GM23338 (cell line): ENCODE data around the gene PRR32. TPM values are rescaled to one million over a fixed set of nuclear protein-coding genes. Genes with fewer than 3 reads are reported as not detected.

Experiments used
- ATAC-seq: fragments of 200-7000 bp; cut with Tn5 transposase; 3 replicates; pipeline ENCODE4 v1.9.1; 2020
- DNase-seq: peaks from one replicate; pipeline ENCODE4 v3.0.0-alpha.2; 2015; ENCODE audit warnings: low spot score
- H2AFZ ChIP-seq: fragments of 200-600 bp; sonication (generic); 2 replicates; pipeline ENCODE4 v1.8.0; 2016; ENCODE audit warnings: antibody characterized with exemption, mild to moderate bottlenecking, moderate library complexity
- H3F3A ChIP-seq: fragments of 200-600 bp; sonication (generic); replicated peaks from 2 replicates; pipeline ENCODE4 v1.8.0; 2017; ENCODE audit warnings: antibody characterized with exemption, mixed run types, low read depth
- H3K27ac ChIP-seq: fragments of 200-600 bp; sonication (generic); 2 replicates; pipeline ENCODE4 v1.6.1; 2016; ENCODE audit warnings: low read depth
- H3K27me3 ChIP-seq: fragments of 200-600 bp; sonication (generic); 2 replicates; pipeline ENCODE4 v1.8.0; 2016; ENCODE audit warnings: mild to moderate bottlenecking, mixed run types, moderate library complexity; ENCODE audit not compliant: insufficient read depth
- H3K36me3 ChIP-seq: fragments of 200-600 bp; sonication (generic); 2 replicates; pipeline ENCODE4 v1.8.0; 2016; ENCODE audit warnings: mild to moderate bottlenecking; ENCODE audit not compliant: insufficient read depth
- H3K4me1 ChIP-seq: fragments of 200-600 bp; sonication (generic); 2 replicates; pipeline ENCODE4 v1.8.0; 2016; ENCODE audit warnings: mild to moderate bottlenecking, moderate library complexity; ENCODE audit not compliant: insufficient read depth
- H3K4me2 ChIP-seq: fragments of 200-600 bp; sonication (generic); 2 replicates; pipeline ENCODE4 v1.7.1; 2017; ENCODE audit warnings: mixed run types
- H3K4me3 ChIP-seq: fragments of 200-600 bp; sonication (generic); 2 replicates; pipeline ENCODE4 v1.6.1; 2016; ENCODE audit warnings: mixed run types
- H3K79me2 ChIP-seq: fragments of 200-600 bp; sonication (generic); replicated peaks from 2 replicates; pipeline ENCODE4 v1.8.0; 2017; ENCODE audit warnings: mild to moderate bottlenecking; ENCODE audit not compliant: insufficient read depth
- H3K9me2 ChIP-seq: fragments of 200-600 bp; sonication (generic); 2 replicates; pipeline ENCODE4 v1.8.0; 2017; ENCODE audit not compliant: insufficient read depth
- H4K20me1 ChIP-seq: fragments of 200-600 bp; sonication (generic); replicated peaks from 2 replicates; pipeline ENCODE4 v1.8.0; 2017; ENCODE audit warnings: mild to moderate bottlenecking; ENCODE audit not compliant: insufficient read depth
- H3K27ac Mint-ChIP-seq: 2 replicates; pipeline ENCODE4 v1.8.0; 2020; ENCODE audit warnings: inconsistent platforms, mild to moderate bottlenecking, moderate library complexity, mixed read lengths
- H3K27me3 Mint-ChIP-seq: 3 replicates; pipeline ENCODE4 v1.8.0; 2022; ENCODE audit warnings: low read depth, mild to moderate bottlenecking, moderate library complexity, mixed read lengths, inconsistent platforms; ENCODE audit not compliant: insufficient read depth, poor library complexity
- H3K36me3 Mint-ChIP-seq: 3 replicates; pipeline ENCODE4 v1.8.0; 2021; ENCODE audit warnings: low read depth, mild to moderate bottlenecking, inconsistent platforms, moderate library complexity, mixed read lengths
- H3K4me1 Mint-ChIP-seq: 3 replicates; pipeline ENCODE4 v1.8.0; 2020; ENCODE audit warnings: mild to moderate bottlenecking, inconsistent platforms, mixed read lengths
- H3K4me3 Mint-ChIP-seq: 3 replicates; pipeline ENCODE4 v1.8.0; 2021; ENCODE audit warnings: moderate library complexity, mild to moderate bottlenecking, inconsistent platforms, mixed read lengths
- H3K9me3 Mint-ChIP-seq: 3 replicates; pipeline ENCODE4 v1.8.0; 2020; ENCODE audit warnings: moderate library complexity, mild to moderate bottlenecking, inconsistent platforms, mixed read lengths
- CREB1 ChIP-seq: fragments of 250-450 bp; sonication (Bioruptor Pico); IDR thresholded peaks from 2 replicates; pipeline ENCODE4 v1.5.0; 2020; ENCODE audit warnings: low read depth, mild to moderate bottlenecking, moderate library complexity
- CTCF ChIP-seq, 2 experiments: fragments of 200-600 bp in 1 of 2; sonication (generic) in 1 of 2; conservative IDR thresholded peaks; 2 replicates each; pipeline versions ENCODE4 v1.5.1 to v1.6.1; 2016 to 2017; ENCODE audit warnings: antibody characterized with exemption in 2 of 2, low read depth in 2 of 2, mild to moderate bottlenecking in 2 of 2, moderate library complexity in 1 of 2
- ETS1 ChIP-seq: IDR thresholded peaks from 2 replicates; pipeline ENCODE4 v1.6.1; 2016; ENCODE audit warnings: antibody characterized with exemption
- JUNB ChIP-seq: IDR thresholded peaks from one replicate; pipeline ENCODE4 v1.6.1; 2016; ENCODE audit warnings: antibody characterized with exemption; ENCODE audit not compliant: unreplicated experiment
- POLR2AphosphoS5 ChIP-seq: IDR thresholded peaks from 2 replicates; pipeline ENCODE4 v1.6.1; 2016; ENCODE audit warnings: antibody characterized with exemption, low read depth
- REST ChIP-seq: IDR thresholded peaks from one replicate; pipeline ENCODE4 v1.6.1; 2018; ENCODE audit warnings: antibody characterized with exemption; ENCODE audit not compliant: unreplicated experiment
- STAT1 ChIP-seq: IDR thresholded peaks from one replicate; pipeline ENCODE4 v1.6.1; 2016; ENCODE audit warnings: antibody characterized with exemption; ENCODE audit not compliant: unreplicated experiment
- polyA plus RNA-seq: library from polyadenylated mRNA; unstranded; fragments of >200 nt; fragmentation: Nextera tagmentation; extraction: Ambion mirVana; gene quantifications from 2 replicates; pipeline ENCODE4 v1.2.1, GENCODE V29; 2016
- total RNA-seq: library from RNA; depleted of rRNA; stranded (reverse); fragments of >200 nt; shearing (Covaris generic); gene quantifications from 2 replicates; pipeline ENCODE4 v1.2.3, GENCODE V29; 2014

Gene PRR32
- total and polyA plus RNA-seq, 2 experiments from 2014 or later, result not detected

GRCh38 chrX:126815806-126816205 lies 3.7 kb upstream of the PRR32 start:
- H3K79me2 ChIP-seq, result no peaks in the 10 kb centered on the region
- Mint-ChIP-seq H3K36me3 (no peaks in the 10 kb centered on the region), H3K9me3 (no peaks in the 10 kb centered on the region), H3K4me1 (no peaks in the 10 kb centered on the region), H3K27me3 (no peaks in the 10 kb centered on the region), H3K4me3 (no peak overlapping the region), H3K27ac (no peak overlapping the region)
- no peak overlapping the region for H3K27ac ChIP-seq
- TF ChIP-seq POLR2AphosphoS5 (no peak), CTCF (conservative IDR thresholded peaks at IDR 0.05; ENCODE audit: low read depth in 2 of 2) (no peak)
- no peaks in the 10 kb centered on the region for H4K20me1 ChIP-seq
- H2AFZ ChIP-seq, result no peak overlapping the region
- no peaks in the 10 kb centered on the region for H3K27me3 ChIP-seq
- no peaks in the 10 kb centered on the region for H3K4me1 ChIP-seq
- H3K36me3 ChIP-seq, result no peaks in the 10 kb centered on the region
- no peaks in the 10 kb centered on the region for H3K9me2 ChIP-seq
- no peak overlapping the region for H3K4me3 ChIP-seq
- ATAC-seq, result no peak
- no peak for DNase-seq
- no peaks in the 10 kb centered on the region for H3F3A ChIP-seq
- H3K4me2 ChIP-seq, result no peak overlapping the region

GRCh38 chrX:126820700-126821420 lies 1.3 kb downstream of the PRR32 start:
- H3K36me3 Mint-ChIP-seq, result no peaks in the 10 kb centered on the region
- H3K9me2 ChIP-seq, result no peaks in the 10 kb centered on the region
- no peaks in the 10 kb centered on the region for H3K4me1 Mint-ChIP-seq
- no peaks in the 10 kb centered on the region for H4K20me1 ChIP-seq
- no peak overlapping the region for H3K4me2 ChIP-seq
- H3K4me1 ChIP-seq, result no peaks in the 10 kb centered on the region
- no peak overlapping the region for H3K27ac ChIP-seq
- H3K4me3 Mint-ChIP-seq, result no peak overlapping the region
- H2AFZ ChIP-seq, result no peak overlapping the region
- no peaks in the 10 kb centered on the region for H3K9me3 Mint-ChIP-seq
- H3K79me2 ChIP-seq, result no peaks in the 10 kb centered on the region
- DNase-seq (peak; percentile 58), ATAC-seq (peak; percentile 70)
- H3K4me3 ChIP-seq, result no peak overlapping the region
- no peaks in the 10 kb centered on the region for H3K27me3 Mint-ChIP-seq
- H3K27me3 ChIP-seq, result no peaks in the 10 kb centered on the region
- no peak overlapping the region for H3K27ac Mint-ChIP-seq
- no peaks in the 10 kb centered on the region for H3K36me3 ChIP-seq
- no peaks in the 10 kb centered on the region for H3F3A ChIP-seq
- TF ChIP-seq JUNB (no peak), STAT1 (no peak), CTCF (conservative IDR thresholded peaks at IDR 0.05; ENCODE audit: low read depth in 2 of 2) (no peak), ETS1 (no peak), CREB1 (no peak), REST (no peak)
